Lower leg skin (tissue), 3 donors: ENCODE data around the gene LGALS8.

ENCODE experiments used
- POLR2A ChIP-seq, 2 donors: fragments of 450-650 bp; IDR thresholded peaks; one replicate each; pipeline ENCODE4 v1.6.1; 2016 to 2017; ENCODE audit warnings: antibody characterized with exemption in 2 of 2, mild to moderate bottlenecking in 1 of 2, moderate library complexity in 1 of 2
- TF ChIP-seq, protein P1 (sequence below), 3 donors: fragments of 450-650 bp; IDR thresholded peaks; one replicate each; pipeline ENCODE4 v1.5.1; 2016; ENCODE audit warnings: antibody characterized with exemption in 3 of 3, mild to moderate bottlenecking in 3 of 3, moderate library complexity in 2 of 3

DNA sequence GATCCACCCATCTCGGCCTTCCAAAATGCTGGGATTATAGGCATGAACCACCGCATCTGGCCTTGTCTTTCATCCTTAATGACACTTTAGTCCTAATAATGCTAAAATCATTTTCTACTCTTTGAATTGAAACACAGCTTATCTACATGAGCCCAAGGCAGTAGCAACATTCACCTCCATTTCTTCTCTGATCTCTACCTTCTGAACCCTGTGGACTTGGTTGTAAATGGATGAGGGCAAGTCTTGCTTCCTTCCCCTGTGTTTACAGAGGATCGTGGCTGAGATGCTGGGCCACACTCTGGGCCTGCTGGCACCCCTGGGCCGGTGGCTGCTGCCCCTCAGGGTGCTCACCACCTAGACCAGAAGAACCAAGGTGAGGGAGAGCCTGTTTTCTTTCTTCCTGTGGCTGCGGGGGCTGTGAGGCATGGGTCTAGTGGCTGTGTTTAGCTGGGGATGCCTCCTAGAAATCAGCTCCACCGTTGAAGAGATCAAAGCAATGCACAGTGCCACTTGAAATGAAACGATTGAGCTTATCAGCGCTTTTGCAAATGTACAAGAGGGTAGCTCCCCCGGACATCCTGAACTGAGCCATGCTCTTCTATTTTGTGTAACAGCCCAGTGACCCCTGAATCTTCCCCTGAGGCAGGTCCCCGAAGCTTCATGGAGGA is 32.2 kb upstream of the LGALS8 start:
- TF ChIP-seq, protein P1, sequence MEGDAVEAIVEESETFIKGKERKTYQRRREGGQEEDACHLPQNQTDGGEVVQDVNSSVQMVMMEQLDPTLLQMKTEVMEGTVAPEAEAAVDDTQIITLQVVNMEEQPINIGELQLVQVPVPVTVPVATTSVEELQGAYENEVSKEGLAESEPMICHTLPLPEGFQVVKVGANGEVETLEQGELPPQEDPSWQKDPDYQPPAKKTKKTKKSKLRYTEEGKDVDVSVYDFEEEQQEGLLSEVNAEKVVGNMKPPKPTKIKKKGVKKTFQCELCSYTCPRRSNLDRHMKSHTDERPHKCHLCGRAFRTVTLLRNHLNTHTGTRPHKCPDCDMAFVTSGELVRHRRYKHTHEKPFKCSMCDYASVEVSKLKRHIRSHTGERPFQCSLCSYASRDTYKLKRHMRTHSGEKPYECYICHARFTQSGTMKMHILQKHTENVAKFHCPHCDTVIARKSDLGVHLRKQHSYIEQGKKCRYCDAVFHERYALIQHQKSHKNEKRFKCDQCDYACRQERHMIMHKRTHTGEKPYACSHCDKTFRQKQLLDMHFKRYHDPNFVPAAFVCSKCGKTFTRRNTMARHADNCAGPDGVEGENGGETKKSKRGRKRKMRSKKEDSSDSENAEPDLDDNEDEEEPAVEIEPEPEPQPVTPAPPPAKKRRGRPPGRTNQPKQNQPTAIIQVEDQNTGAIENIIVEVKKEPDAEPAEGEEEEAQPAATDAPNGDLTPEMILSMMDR (IDR thresholded peaks at IDR 0.05) = no peak
- no peak for TF ChIP-seq POLR2A (IDR thresholded peaks at IDR 0.05)
